ENCODE measurements around the gene AK9. TPM values are rescaled to one million over a fixed set of nuclear protein-coding genes. Genes with fewer than 3 reads are reported as not detected.
"Not testable (repeated sequence)": the region's sequence is repeated elsewhere in the genome, so short reads cannot be mapped to it uniquely, and the experiment has no call there.

Gene AK9
- total RNA-seq, 2 donors from 2014 or later: 10.4 to 12.3 TPM

GRCh38 chr6:109526905-109527628, 163.9 kb downstream of the AK9 start:
- peak; percentile 28 to 65 for TF ChIP-seq CTCF (IDR thresholded peaks at IDR 0.05)
- Histone ChIP-seq H3K9me3 (peaks cover 0 to 9% of the 10 kb centered on the region in 2 donors), H3K36me3 (no peaks in the 10 kb centered on the region), H3K27me3 (no peaks in the 10 kb centered on the region), H3K4me1 (no peaks in the 10 kb centered on the region), H3K27ac (no peak overlapping the region), H3K4me3 (no peak overlapping the region)
- DNase-seq (ENCODE audit: low spot score): no peak

- Histone ChIP-seq H3K36me3 (no peaks in the 10 kb centered on the region), H3K4me1 (no peaks in the 10 kb centered on the region), H3K27me3 (no peaks in the 10 kb centered on the region), H3K9me3 (peaks cover 0 to 9% of the 10 kb centered on the region in 2 donors), H3K27ac (no peak overlapping the region), H3K4me3 (no peak overlapping the region)
- no peak for DNase-seq (ENCODE audit: low spot score)
- no peak for TF ChIP-seq CTCF (IDR thresholded peaks at IDR 0.05)
Measured at GRCh38 chr6:109524129-109524528, 166.9 kb downstream of the AK9 start.

- Histone ChIP-seq H3K4me3 (no peak overlapping the region), H3K36me3 (no peaks in the 10 kb centered on the region), H3K9me3 (peaks cover 0 to 9% of the 10 kb centered on the region in 2 donors), H3K27me3 (no peaks in the 10 kb centered on the region), H3K4me1 (no peaks in the 10 kb centered on the region), H3K27ac (no peak overlapping the region)
- TF ChIP-seq CTCF (IDR thresholded peaks at IDR 0.05): no peak
- DNase-seq (ENCODE audit: low spot score): no peak
Measured at GRCh38 chr6:109523478-109523877, 167.5 kb downstream of the AK9 start.

- H3K9me3 ChIP-seq: peaks cover 0 to 9% of the 10 kb centered on the region in 2 donors
- no peak for TF ChIP-seq CTCF (IDR thresholded peaks at IDR 0.05)
- H3K27me3 ChIP-seq: no peaks in the 10 kb centered on the region
- no peak overlapping the region for H3K4me3 ChIP-seq
- no peak overlapping the region for H3K27ac ChIP-seq
- no peaks in the 10 kb centered on the region for H3K4me1 ChIP-seq
- no peaks in the 10 kb centered on the region for H3K36me3 ChIP-seq
- DNase-seq (ENCODE audit: low spot score): no peak
Measured at GRCh38 chr6:109521080-109521479, 169.9 kb downstream of the AK9 start.

- not testable (repeated sequence) for H3K4me3 ChIP-seq; H3K9me3 ChIP-seq; DNase-seq (ENCODE audit: low spot score)
Measured at GRCh38 chr6:109519647-109520046, 171.4 kb downstream of the AK9 start.

GRCh38 chr6:109516929-109517328, 174.1 kb downstream of the AK9 start:
- DNase-seq (ENCODE audit: low spot score): no peak
- H3K9me3 ChIP-seq: no peaks in the 10 kb centered on the region
- H3K27ac ChIP-seq: no peak overlapping the region
- no peaks in the 10 kb centered on the region for H3K4me1 ChIP-seq
- H3K36me3 ChIP-seq: no peaks in the 10 kb centered on the region
- H3K27me3 ChIP-seq: no peaks in the 10 kb centered on the region
- TF ChIP-seq CTCF (IDR thresholded peaks at IDR 0.05): no peak
- H3K4me3 ChIP-seq: no peak overlapping the region

More at GRCh38 chr6:109519647-109520046, 171.4 kb downstream of the AK9 start:
- not testable (repeated sequence) for H3K36me3 ChIP-seq, H3K27ac ChIP-seq, H3K27me3 ChIP-seq, H3K4me1 ChIP-seq
